IMR-90 (cell line): ENCODE data around the gene MAPK9. TPM values are rescaled to one million over a fixed set of nuclear protein-coding genes. Genes with fewer than 3 reads are reported as not detected.

Experiments used
- ATAC-seq: fragments of 200-7000 bp; cut with Tn5 transposase; 2 replicates; pipeline ENCODE4 v1.9.1; 2020; ENCODE audit warnings: low read depth, mild to moderate bottlenecking, moderate library complexity
- BruUV-seq: library from RNA; stranded (reverse); fragments of 400-500 nt; replicated peaks from 2 replicates; lab custom pipeline; 2021; lab: Mats Ljungman, UMichigan
- CTCF ChIA-PET: fragments of 300-600 bp; formaldehyde crosslinking; extraction: SDS; loops from one replicate; lab custom pipeline; 2021; ENCODE audit warnings: antibody characterized with exemption; lab: Yijun Ruan, JAX
- POLR2A ChIA-PET: fragments of 300-600 bp; sonication (Branson Sonifier 250); formaldehyde crosslinking; loops from one replicate; lab custom pipeline; 2022; ENCODE audit warnings: antibody characterized with exemption; ENCODE audit not compliant: unreplicated experiment; lab: Charles Lee
- DNase-seq: peaks from one replicate; pipeline ENCODE4 v3.0.0; 2013
- H2AFZ ChIP-seq: replicated peaks from 2 replicates; pipeline ENCODE3; 2013; ENCODE audit warnings: low read length, mild to moderate bottlenecking; ENCODE audit not compliant: poor library complexity
- H2AK5ac ChIP-seq: 2 replicates; pipeline ENCODE4 v1.6.1; 2013; ENCODE audit warnings: low read depth, low read length, inconsistent platforms
- H2AK9ac ChIP-seq: replicated peaks from 2 replicates; pipeline ENCODE3; 2013; ENCODE audit warnings: mild to moderate bottlenecking, low read depth, low read length, moderate library complexity; ENCODE audit not compliant: poor library complexity
- H2BK120ac ChIP-seq: 2 replicates; pipeline ENCODE4 v1.6.1; 2013; ENCODE audit warnings: low read depth, low read length, inconsistent platforms
- H2BK15ac ChIP-seq: 3 replicates; pipeline ENCODE4 v1.6.1; 2013; ENCODE audit warnings: low read depth, low read length, inconsistent platforms
- H2BK20ac ChIP-seq: 2 replicates; pipeline ENCODE4 v1.6.1; 2013; ENCODE audit warnings: low read depth, mild to moderate bottlenecking, inconsistent platforms, low read length, moderate library complexity
- H2BK5ac ChIP-seq: 2 replicates; pipeline ENCODE4 v1.6.1; 2013; ENCODE audit warnings: mild to moderate bottlenecking, low read depth, low read length, inconsistent platforms; ENCODE audit not compliant: poor library complexity, severe bottlenecking
- H3K14ac ChIP-seq: replicated peaks from 2 replicates; pipeline ENCODE4 v1.6.1; 2013; ENCODE audit warnings: low read depth, low read length, inconsistent platforms
- H3K18ac ChIP-seq: 2 replicates; pipeline ENCODE4 v1.6.1; 2013; ENCODE audit warnings: low read depth, low read length, control low read depth
- H3K23ac ChIP-seq: 2 replicates; pipeline ENCODE4 v1.6.1; 2013; ENCODE audit warnings: low read depth, low read length, inconsistent platforms
- H3K27ac ChIP-seq: 2 replicates; pipeline ENCODE4 v1.5.1; 2013; ENCODE audit warnings: mild to moderate bottlenecking, control low read depth, low read length; ENCODE audit not compliant: insufficient read depth
- H3K27me3 ChIP-seq: 2 replicates; pipeline ENCODE4 v1.6.1; 2013; ENCODE audit warnings: low read length; ENCODE audit not compliant: control insufficient read depth, insufficient read depth
- H3K36me3 ChIP-seq: 2 replicates; pipeline ENCODE4 v1.6.1; 2013; ENCODE audit warnings: low read length, mixed read lengths; ENCODE audit not compliant: control insufficient read depth, insufficient read depth
- H3K4ac ChIP-seq: 2 replicates; pipeline ENCODE4 v1.6.1; 2013; ENCODE audit warnings: low read depth, low read length, inconsistent platforms
- H3K4me1 ChIP-seq: 2 replicates; pipeline ENCODE4 v1.6.1; 2013; ENCODE audit warnings: low read length, mixed read lengths; ENCODE audit not compliant: control insufficient read depth, insufficient read depth
- H3K4me2 ChIP-seq: 2 replicates; pipeline ENCODE4 v1.6.1; 2013; ENCODE audit warnings: low read depth, mild to moderate bottlenecking, control low read depth, low read length, moderate library complexity
- H3K4me3 ChIP-seq: 2 replicates; pipeline ENCODE4 v1.5.1; 2013; ENCODE audit warnings: low read depth, mild to moderate bottlenecking, control low read depth, low read length, moderate library complexity; ENCODE audit not compliant: insufficient read depth
- H3K56ac ChIP-seq: 2 replicates; pipeline ENCODE4 v1.6.1; 2013; ENCODE audit warnings: low read length, inconsistent platforms; ENCODE audit not compliant: insufficient read depth; ENCODE audit errors: extremely low read depth
- H3K79me1 ChIP-seq, 2 experiments: 2 replicates each; pipeline ENCODE4 v1.6.1; 2013; ENCODE audit warnings: low read length in 2 of 2, inconsistent platforms in 1 of 2, low read depth in 1 of 2
- H3K9ac ChIP-seq: 2 replicates; pipeline ENCODE4 v1.6.1; 2013; ENCODE audit warnings: low read depth, low read length, control low read depth
- H3K9me1 ChIP-seq: 2 replicates; pipeline ENCODE4 v1.6.1; 2013; ENCODE audit warnings: low read length, inconsistent platforms; ENCODE audit not compliant: insufficient read depth
- H3K9me3 ChIP-seq: 2 replicates; pipeline ENCODE4 v1.6.1; 2013; ENCODE audit warnings: low read length; ENCODE audit not compliant: control insufficient read depth, insufficient read depth
- H4K20me1 ChIP-seq: 2 replicates; pipeline ENCODE4 v1.6.1; 2013; ENCODE audit warnings: low read length, inconsistent platforms; ENCODE audit not compliant: insufficient read depth
- H4K5ac ChIP-seq: 2 replicates; pipeline ENCODE4 v1.6.1; 2013; ENCODE audit warnings: mild to moderate bottlenecking, low read depth, low read length, control low read depth
- H4K8ac ChIP-seq, 2 experiments: 2 replicates each; pipeline ENCODE4 v1.6.1; 2013; ENCODE audit warnings: low read depth in 2 of 2, low read length in 2 of 2, control low read depth in 1 of 2, inconsistent platforms in 1 of 2
- H4K91ac ChIP-seq: 2 replicates; pipeline ENCODE4 v1.6.1; 2013; ENCODE audit warnings: low read depth, low read length, inconsistent platforms; ENCODE audit not compliant: insufficient read depth
- MAZ ChIP-seq: IDR thresholded peaks from 2 replicates; pipeline ENCODE4 v1.6.1; 2012; ENCODE audit warnings: low read depth, mild to moderate bottlenecking, low read length, improper control_type of control experiment, moderate library complexity, borderline replicate concordance
- WGBS, 2 experiments: methylation state at CpG; one replicate each; pipeline versions ENCODE4 v1.1.5 to v1.1.7; 2013; ENCODE audit warnings: missing lambda C conversion rate in 2 of 2; ENCODE audit not compliant: insufficient read length in 1 of 2; ENCODE audit errors: extremely low coverage in 2 of 2; 5-methylcytosine and 5-hydroxymethylcytosine counted together
- dilution Hi-C: fragments of 300-500 bp; cut with HindIII; formaldehyde crosslinking; loops from one replicate; pipeline ENCODE4 v1.14.3; 2018; ENCODE audit warnings: low sequenced_read_pairs; ENCODE audit not compliant: unreplicated experiment
- in situ Hi-C: fragments of 300-500 bp; cut with MboI; formaldehyde crosslinking; loops from 3 replicates; pipeline ENCODE4 v1.14.3; 2019; ENCODE audit warnings: low sequenced_read_pairs, inconsistent platforms, mixed read lengths
- intact Hi-C: fragments of 100-400 bp; cut with micrococcal nuclease; formaldehyde crosslinking; loops from 2 replicates; pipeline ENCODE4 v1.10.0; 2022
- polyA plus RNA-seq, 3 experiments: library from polyadenylated mRNA; depleted of rRNA; stranded (reverse); fragments of >200 nt; gene quantifications; 2 replicates each; pipeline ENCODE4 v1.2.3, GENCODE V29; 2012; ENCODE audit warnings: low replicate concordance in 1 of 3
- total RNA-seq: library from RNA; depleted of rRNA; stranded (reverse); fragments of >200 nt; gene quantifications from 2 replicates; pipeline ENCODE4 v1.2.3, GENCODE V29; 2012
- TF ChIP-seq, protein P1 (sequence below): fragments of 150-350 bp; IDR thresholded peaks from 2 replicates; pipeline ENCODE4 v1.6.1; 2016; ENCODE audit warnings: low read depth, mild to moderate bottlenecking, low read length, moderate library complexity, borderline replicate concordance
- TF ChIP-seq, protein P2 (sequence below): conservative IDR thresholded peaks from 2 replicates; pipeline ENCODE4 v1.5.1; 2012; ENCODE audit warnings: mild to moderate bottlenecking, low read depth, low read length, improper control_type of control experiment

MAPK9 gene
- total and polyA plus RNA-seq, 2 of the 4 experiments (the other 2 are of a cell fraction): 22.9 to 23.3 TPM

DNA sequence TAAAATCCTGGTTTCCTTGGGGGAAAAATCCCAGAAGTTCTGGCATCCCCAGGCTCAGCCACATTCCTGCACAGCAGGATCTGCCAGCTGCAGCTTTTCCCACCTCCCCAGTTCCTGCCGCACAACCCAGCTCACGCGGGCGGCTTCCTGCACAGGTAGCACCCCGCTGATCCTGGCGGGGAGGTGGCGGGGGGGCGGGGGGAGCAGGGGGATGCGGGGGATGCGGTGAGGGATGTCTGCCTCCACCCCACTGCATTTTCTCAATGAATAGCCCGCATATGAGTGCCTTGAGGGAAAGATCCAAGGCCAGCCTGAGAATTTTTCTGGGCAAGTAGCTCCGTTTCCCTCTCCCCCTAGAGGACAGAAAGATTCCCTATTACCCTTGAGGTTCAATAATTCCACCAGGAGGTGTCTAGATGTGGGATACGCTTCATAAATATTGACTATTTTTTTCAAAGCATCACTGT is 40.2 kb upstream of the MAPK9 start:
- H2AK9ac ChIP-seq: no peak overlapping the region
- no peak overlapping the region for H3K14ac ChIP-seq
- H3K4me1 ChIP-seq: peaks cover 18% of the 10 kb centered on the region
- dilution Hi-C loops (no loop called here), in situ Hi-C loops (no loop called here), intact Hi-C loops (no loop called here)
- H3K56ac ChIP-seq: no peak overlapping the region
- no peaks in the 10 kb centered on the region for H3K9me3 ChIP-seq
- no peak overlapping the region for H4K8ac ChIP-seq
- H3K4me3 ChIP-seq: no peak overlapping the region
- H2BK15ac ChIP-seq: no peak overlapping the region
- no peak overlapping the region for H2BK5ac ChIP-seq
- H2BK120ac ChIP-seq: no peak overlapping the region
- POLR2A ChIA-PET: no interaction called here
- H3K27ac ChIP-seq: no peak overlapping the region
- TF ChIP-seq, protein P1, sequence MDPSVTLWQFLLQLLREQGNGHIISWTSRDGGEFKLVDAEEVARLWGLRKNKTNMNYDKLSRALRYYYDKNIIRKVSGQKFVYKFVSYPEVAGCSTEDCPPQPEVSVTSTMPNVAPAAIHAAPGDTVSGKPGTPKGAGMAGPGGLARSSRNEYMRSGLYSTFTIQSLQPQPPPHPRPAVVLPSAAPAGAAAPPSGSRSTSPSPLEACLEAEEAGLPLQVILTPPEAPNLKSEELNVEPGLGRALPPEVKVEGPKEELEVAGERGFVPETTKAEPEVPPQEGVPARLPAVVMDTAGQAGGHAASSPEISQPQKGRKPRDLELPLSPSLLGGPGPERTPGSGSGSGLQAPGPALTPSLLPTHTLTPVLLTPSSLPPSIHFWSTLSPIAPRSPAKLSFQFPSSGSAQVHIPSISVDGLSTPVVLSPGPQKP: no peak
- TF ChIP-seq, protein P2, sequence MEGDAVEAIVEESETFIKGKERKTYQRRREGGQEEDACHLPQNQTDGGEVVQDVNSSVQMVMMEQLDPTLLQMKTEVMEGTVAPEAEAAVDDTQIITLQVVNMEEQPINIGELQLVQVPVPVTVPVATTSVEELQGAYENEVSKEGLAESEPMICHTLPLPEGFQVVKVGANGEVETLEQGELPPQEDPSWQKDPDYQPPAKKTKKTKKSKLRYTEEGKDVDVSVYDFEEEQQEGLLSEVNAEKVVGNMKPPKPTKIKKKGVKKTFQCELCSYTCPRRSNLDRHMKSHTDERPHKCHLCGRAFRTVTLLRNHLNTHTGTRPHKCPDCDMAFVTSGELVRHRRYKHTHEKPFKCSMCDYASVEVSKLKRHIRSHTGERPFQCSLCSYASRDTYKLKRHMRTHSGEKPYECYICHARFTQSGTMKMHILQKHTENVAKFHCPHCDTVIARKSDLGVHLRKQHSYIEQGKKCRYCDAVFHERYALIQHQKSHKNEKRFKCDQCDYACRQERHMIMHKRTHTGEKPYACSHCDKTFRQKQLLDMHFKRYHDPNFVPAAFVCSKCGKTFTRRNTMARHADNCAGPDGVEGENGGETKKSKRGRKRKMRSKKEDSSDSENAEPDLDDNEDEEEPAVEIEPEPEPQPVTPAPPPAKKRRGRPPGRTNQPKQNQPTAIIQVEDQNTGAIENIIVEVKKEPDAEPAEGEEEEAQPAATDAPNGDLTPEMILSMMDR: peak; percentile 27; the same call in 1 of the 2 replicates
- no peak for TF ChIP-seq MAZ
- H3K27me3 ChIP-seq: no peaks in the 10 kb centered on the region
- H4K91ac ChIP-seq: no peak overlapping the region; the same call in 1 of the 2 replicates
- peaks cover 0 to 8% of the 10 kb centered on the region in 2 experiments; a peak in 1 of 4 replicates for H3K79me1 ChIP-seq
- no TSS peak for BruUV-seq
- no peak for ATAC-seq
- CTCF ChIA-PET: interaction anchor here (1.2 kb wide), 1 partner anchor 39 kb away, joined by 5 read pairs; no protein-coding TSS in a partner anchor
- H4K5ac ChIP-seq: no peak overlapping the region
- no peak overlapping the region for H3K4me2 ChIP-seq
- no peak overlapping the region; the same call in 1 of the 2 replicates for H3K4ac ChIP-seq
- no peak overlapping the region for H3K18ac ChIP-seq
- H2BK20ac ChIP-seq: no peak overlapping the region; the same call in 1 of the 2 replicates
- H3K36me3 ChIP-seq: peaks cover 25% of the 10 kb centered on the region
- DNase-seq: no peak
- no peak overlapping the region for H3K23ac ChIP-seq
- H3K9ac ChIP-seq: no peak overlapping the region
- WGBS, 2 experiments: no CpG with 5 or more reads among the region's 13 CpGs
- peaks cover 21% of the 10 kb centered on the region for H4K20me1 ChIP-seq
- no peak overlapping the region for H2AK5ac ChIP-seq
- peaks cover 20% of the 10 kb centered on the region for H3K9me1 ChIP-seq
- H2AFZ ChIP-seq: no peak overlapping the region
